CD14-positive monocyte (primary cell): Measurements from ENCODE around the gene RPL10. TPM values are rescaled to one million over a fixed set of nuclear protein-coding genes. Genes with fewer than 3 reads are reported as not detected.

Source experiments
- DNase-seq, 3 donors: peaks; one replicate each; pipeline ENCODE4 v3.0.0-alpha.2; 2011 to 2022
- H2AFZ ChIP-seq: 2 replicates; pipeline ENCODE4 v1.6.0; 2012; ENCODE audit warnings: mild to moderate bottlenecking, low read depth, low read length, inconsistent platforms; ENCODE audit not compliant: insufficient read depth, poor library complexity, severe bottlenecking
- H3K27ac ChIP-seq, 2 donors: 1 replicate in 1 of 2; 2 replicates in 1 of 2; pipeline ENCODE4 v1.5.1; 2012 to 2013; ENCODE audit warnings: low read length in 2 of 2, control low read depth in 1 of 2, inconsistent platforms in 1 of 2, low read depth in 1 of 2, mild to moderate bottlenecking in 1 of 2
- H3K27me3 ChIP-seq, 2 donors: one replicate each; pipeline versions ENCODE4 v1.6.0 to v1.6.1; 2011 to 2013; ENCODE audit warnings: low read length in 2 of 2; ENCODE audit not compliant: control insufficient read depth in 2 of 2, insufficient read depth in 2 of 2
- H3K36me3 ChIP-seq, 2 donors: replicated peaks in 1 of 2; 1 replicate in 1 of 2; 2 replicates in 1 of 2; pipeline versions ENCODE4 v1.5.1 to v1.6.1; 2012 to 2013; ENCODE audit warnings: low read length in 2 of 2, control low read depth in 1 of 2, inconsistent platforms in 1 of 2, mild to moderate bottlenecking in 1 of 2; ENCODE audit not compliant: insufficient read depth in 2 of 2, control insufficient read depth in 1 of 2
- H3K4me1 ChIP-seq, 2 donors: 1 replicate in 1 of 2; 2 replicates in 1 of 2; pipeline versions ENCODE4 v1.5.1 to v1.6.1; 2012 to 2013; ENCODE audit warnings: low read length in 2 of 2, control low read depth in 1 of 2, inconsistent platforms in 1 of 2, mild to moderate bottlenecking in 1 of 2, moderate library complexity in 1 of 2; ENCODE audit not compliant: insufficient read depth in 2 of 2, control insufficient read depth in 1 of 2
- H3K4me2 ChIP-seq: replicated peaks from 2 replicates; pipeline ENCODE3; 2012; ENCODE audit warnings: low read length, moderate library complexity, mild to moderate bottlenecking; ENCODE audit not compliant: poor library complexity, severe bottlenecking; ENCODE audit errors: extremely low read depth
- H3K4me3 ChIP-seq, 3 experiments: fragments of 200-600 bp in 1 of 3; sonication (generic) in 1 of 3; replicated peaks in 1 of 3; 1 replicate in 2 of 3; 2 replicates in 1 of 3; pipeline ENCODE4 v1.5.1; 2011 to 2013; ENCODE audit warnings: low read length in 3 of 3, mild to moderate bottlenecking in 3 of 3, control low read depth in 2 of 3, low read depth in 2 of 3, inconsistent platforms in 1 of 3, moderate library complexity in 1 of 3
- H3K79me2 ChIP-seq: 2 replicates; pipeline ENCODE4 v1.6.0; 2012; ENCODE audit warnings: mild to moderate bottlenecking, control low read depth, inconsistent platforms, low read length, moderate library complexity; ENCODE audit not compliant: insufficient read depth
- H3K9ac ChIP-seq: 2 replicates; pipeline ENCODE4 v1.6.0; 2017; ENCODE audit warnings: low read length, mild to moderate bottlenecking; ENCODE audit not compliant: insufficient read depth, poor library complexity, severe bottlenecking
- H3K9me3 ChIP-seq, 2 donors: replicated peaks in 1 of 2; 1 replicate in 1 of 2; 2 replicates in 1 of 2; pipeline versions ENCODE4 v1.5.1 to v1.6.1; 2012 to 2013; ENCODE audit warnings: low read length in 2 of 2, control low read depth in 1 of 2; ENCODE audit not compliant: control insufficient read depth in 1 of 2, insufficient read depth in 1 of 2
- H4K20me1 ChIP-seq: 2 replicates; pipeline ENCODE4 v1.6.0; 2012; ENCODE audit warnings: mild to moderate bottlenecking, low read length, control low read depth, moderate library complexity; ENCODE audit not compliant: insufficient read depth
- H3K27ac Mint-ChIP-seq, 7 donors: one replicate each; pipeline ENCODE4 v1.8.0; 2020; ENCODE audit warnings: mild to moderate bottlenecking in 7 of 7, mixed read lengths in 7 of 7, moderate library complexity in 6 of 7, inconsistent platforms in 2 of 7
- H3K27me3 Mint-ChIP-seq, 3 donors: one replicate each; pipeline ENCODE4 v1.8.0; 2021 to 2022; ENCODE audit warnings: low read depth in 3 of 3, mild to moderate bottlenecking in 3 of 3, mixed read lengths in 3 of 3, moderate library complexity in 3 of 3, inconsistent platforms in 1 of 3
- H3K36me3 Mint-ChIP-seq, 2 donors: one replicate each; pipeline ENCODE4 v1.8.0; 2020; ENCODE audit warnings: mixed read lengths in 2 of 2, inconsistent platforms in 1 of 2, mild to moderate bottlenecking in 1 of 2
- H3K4me1 Mint-ChIP-seq: one replicate; pipeline ENCODE4 v1.8.0; 2020; ENCODE audit warnings: mild to moderate bottlenecking, mixed read lengths
- H3K4me3 Mint-ChIP-seq, 2 donors: one replicate each; pipeline ENCODE4 v1.8.0; 2020; ENCODE audit warnings: mild to moderate bottlenecking in 2 of 2, mixed read lengths in 2 of 2, moderate library complexity in 1 of 2
- H3K9me3 Mint-ChIP-seq, 7 donors: one replicate each; pipeline ENCODE4 v1.8.0; 2020 to 2022; ENCODE audit warnings: mixed read lengths in 7 of 7, mild to moderate bottlenecking in 6 of 7, moderate library complexity in 6 of 7, inconsistent platforms in 2 of 7
- CTCF ChIP-seq: fragments of 200-600 bp; IDR thresholded peaks from one replicate; pipeline ENCODE4 v1.8.0; 2022; ENCODE audit warnings: antibody characterized with exemption, mild to moderate bottlenecking
- WGBS: methylation state at CpG from one replicate; pipeline ENCODE4 v1.1.5; 2013; ENCODE audit warnings: missing lambda C conversion rate; ENCODE audit not compliant: insufficient coverage; 5-methylcytosine and 5-hydroxymethylcytosine counted together
- intact Hi-C, 2 donors: fragments of 100-400 bp; cut with micrococcal nuclease; formaldehyde crosslinking; loops; one replicate each; pipeline versions ENCODE4 v1.15.0 to v1.15.1; 2023
- polyA plus RNA-seq, 3 donors: library from polyadenylated mRNA; depleted of rRNA in 1 of 3; unstranded in 2 of 3; stranded (reverse) in 1 of 3; fragments of 300-500 nt in 2 of 3; fragments of >200 nt in 1 of 3; fragmentation: Illumina TruSeq in 2 of 3; gene quantifications; 1 replicate in 2 of 3; 2 replicates in 1 of 3; pipeline ENCODE4 v1.2.3, GENCODE V29; 2012 to 2021

The RPL10 gene
- polyA plus RNA-seq, 3 donors = 1,536 to 5,639 (median 1,724) TPM

- DNase-seq = no peak
- intact Hi-C loops = loop anchor here in 1 of 2 donors (5.0 kb wide), 1 partner anchor 162 kb away; no protein-coding TSS in a partner anchor
- Histone ChIP-seq H3K79me2 (peaks cover 68% of the 10 kb centered on the region), H3K36me3 (peaks cover 26 to 27% of the 10 kb centered on the region in 2 donors), H3K4me2 (peak overlapping the region; percentile 58), H3K4me3 (peak overlapping the region; percentile 61 to 94 (median 88)), H3K4me1 (peaks cover 52 to 67% of the 10 kb centered on the region in 2 donors), H3K9ac (peak overlapping the region; percentile 98), H2AFZ (no peak overlapping the region), H3K27me3 (no peaks in the 10 kb centered on the region), H4K20me1 (peaks cover 47% of the 10 kb centered on the region), H3K9me3 (no peaks in the 10 kb centered on the region), H3K27ac (peak overlapping the region; percentile 95 to 100)
- H3K27ac Mint-ChIP-seq = peak overlapping the region; percentile 96 to 98 (median 97)
- peak overlapping the region; percentile 91 to 97 for H3K4me3 Mint-ChIP-seq
- under 1% methylated on average over 43 of the region's 63 CpGs for WGBS
- H3K27me3 Mint-ChIP-seq = peaks cover 3 to 15% (median 8%) of the 10 kb centered on the region in 3 donors
- TF ChIP-seq CTCF = no peak
- H3K9me3 Mint-ChIP-seq = peaks cover 0 to 29% (median 6%) of the 10 kb centered on the region in 7 donors
- peaks cover 21% of the 10 kb centered on the region for H3K4me1 Mint-ChIP-seq
- H3K36me3 Mint-ChIP-seq = peaks cover 14 to 31% of the 10 kb centered on the region in 2 donors
Observed at GRCh38 chrX:154370300-154371016, 27.7 kb upstream of the RPL10 start.

- Histone ChIP-seq H3K9me3 (no peaks in the 10 kb centered on the region), H3K79me2 (peaks cover 60% of the 10 kb centered on the region), H3K36me3 (peaks cover 18 to 19% of the 10 kb centered on the region in 2 donors), H3K4me1 (peaks cover 52 to 62% of the 10 kb centered on the region in 2 donors), H2AFZ (no peak overlapping the region), H3K4me3 (peak overlapping the region; percentile 61 to 94 (median 88)), H3K9ac (peak overlapping the region; percentile 98), H3K27me3 (no peaks in the 10 kb centered on the region), H3K27ac (peak overlapping the region; percentile 95 to 100), H3K4me2 (peak overlapping the region; percentile 80), H4K20me1 (peaks cover 39% of the 10 kb centered on the region)
- no peak for TF ChIP-seq CTCF
- H3K36me3 Mint-ChIP-seq = peaks cover 11 to 25% of the 10 kb centered on the region in 2 donors
- peak; percentile 84 to 93 (median 92) for DNase-seq
- H3K9me3 Mint-ChIP-seq = peaks cover 0 to 29% (median 6%) of the 10 kb centered on the region in 7 donors
- peaks cover 3 to 15% (median 8%) of the 10 kb centered on the region in 3 donors for H3K27me3 Mint-ChIP-seq
- intact Hi-C loops = loop anchor here in 1 of 2 donors (5.0 kb wide), 1 partner anchor 161 kb away; no protein-coding TSS in a partner anchor
- peak overlapping the region; percentile 85 to 95 (median 89) for H3K27ac Mint-ChIP-seq
- peak overlapping the region; percentile 84 to 88 for H3K4me3 Mint-ChIP-seq
- 1% methylated on average over 47 of the region's 77 CpGs for WGBS
- H3K4me1 Mint-ChIP-seq = peaks cover 21% of the 10 kb centered on the region
Observed at GRCh38 chrX:154371017-154371788, 27.0 kb upstream of the RPL10 start.
